B cell (primary cell): ENCODE measurements around the gene NTRK2. TPM values are rescaled to one million over a fixed set of nuclear protein-coding genes. Genes with fewer than 3 reads are reported as not detected.

ENCODE experiments used
- ATAC-seq: fragments of 200-7000 bp; cut with Tn5 transposase; one replicate; pipeline ENCODE4 v1.10.0; 2021; ENCODE audit warnings: low read depth, mild to moderate bottlenecking, moderate number of reproducible peaks, moderate library complexity
- CTCF ChIA-PET: fragments of 350-600 bp; sonication (Branson Sonifier 250); formaldehyde crosslinking; loops from one replicate; lab custom pipeline; 2021; ENCODE audit warnings: antibody characterized with exemption, inconsistent platforms; lab: Charles Lee
- POLR2A ChIA-PET: fragments of 350-600 bp; sonication (Branson Sonifier 250); formaldehyde crosslinking; loops from one replicate; lab custom pipeline; 2021; ENCODE audit warnings: antibody characterized with exemption; lab: Charles Lee
- DNase-seq: peaks from one replicate; pipeline ENCODE4 v3.0.0; 2013
- H2AFZ ChIP-seq: 2 replicates; pipeline ENCODE4 v1.6.1; 2012; ENCODE audit warnings: mild to moderate bottlenecking, low read depth, low read length; ENCODE audit not compliant: insufficient read depth, poor library complexity, severe bottlenecking
- H3K27ac ChIP-seq, 2 donors: 1 replicate in 1 of 2; 2 replicates in 1 of 2; pipeline ENCODE4 v1.5.1; 2012 to 2013; ENCODE audit warnings: low read length in 2 of 2, mild to moderate bottlenecking in 2 of 2, moderate library complexity in 1 of 2
- H3K27me3 ChIP-seq, 4 experiments: fragments of 200-600 bp in 1 of 4; sonication (generic) in 1 of 4; replicated peaks in 1 of 4; 1 replicate in 2 of 4; 2 replicates in 2 of 4; pipeline versions ENCODE4 v1.6.1 to v1.7.0; 2013 to 2016; ENCODE audit warnings: low read length in 3 of 4, mild to moderate bottlenecking in 2 of 4, mixed read lengths in 1 of 4, moderate library complexity in 1 of 4; ENCODE audit not compliant: insufficient read depth in 4 of 4, control insufficient read depth in 3 of 4; ENCODE audit errors: control extremely low read depth in 1 of 4
- H3K36me3 ChIP-seq, 2 experiments: replicated peaks in 1 of 2; 1 replicate in 1 of 2; 2 replicates in 1 of 2; pipeline versions ENCODE4 v1.6.1 to v1.7.1; 2013; ENCODE audit warnings: low read length in 1 of 2; ENCODE audit not compliant: insufficient read depth in 2 of 2, control insufficient read depth in 1 of 2; ENCODE audit errors: control extremely low read depth in 1 of 2, extremely low read depth in 1 of 2
- H3K4me1 ChIP-seq, 2 donors: fragments of 200-600 bp in 1 of 2; sonication (generic) in 1 of 2; 1 replicate in 1 of 2; 2 replicates in 1 of 2; pipeline versions ENCODE4 v1.5.1 to v1.6.1; 2013 to 2017; ENCODE audit warnings: low read length in 2 of 2; ENCODE audit not compliant: control insufficient read depth in 2 of 2, insufficient read depth in 2 of 2
- H3K4me2 ChIP-seq: replicated peaks from 2 replicates; pipeline ENCODE3; 2012; ENCODE audit warnings: mild to moderate bottlenecking, low read depth, low read length; ENCODE audit not compliant: poor library complexity, severe bottlenecking
- H3K4me3 ChIP-seq, 5 experiments: fragments of 200-600 bp in 1 of 5; sonication (generic) in 1 of 5; 1 replicate in 3 of 5; 2 replicates in 2 of 5; pipeline versions ENCODE4 v1.5.1 to v1.7.0; 2011 to 2016; ENCODE audit warnings: low read length in 4 of 5, mild to moderate bottlenecking in 4 of 5, low read depth in 2 of 5, control low read depth in 1 of 5, moderate library complexity in 1 of 5; ENCODE audit not compliant: insufficient read depth in 1 of 5; ENCODE audit errors: control extremely low read depth in 1 of 5, extremely low read depth in 1 of 5
- H3K79me2 ChIP-seq: fragments of 200-600 bp; sonication (generic); one replicate; pipeline ENCODE4 v1.6.0; 2016; ENCODE audit warnings: low read length; ENCODE audit not compliant: control insufficient read depth, insufficient read depth
- H3K9ac ChIP-seq: fragments of 200-600 bp; sonication (generic); 2 replicates; pipeline ENCODE4 v1.6.1; 2017; ENCODE audit warnings: mild to moderate bottlenecking, low read length, moderate library complexity
- H3K9me3 ChIP-seq, 3 donors: one replicate each; pipeline versions ENCODE4 v1.6.1 to v1.7.1; 2013; ENCODE audit warnings: low read length in 2 of 3; ENCODE audit not compliant: control insufficient read depth in 2 of 3, insufficient read depth in 1 of 3; ENCODE audit errors: control extremely low read depth in 1 of 3
- H4K20me1 ChIP-seq: 2 replicates; pipeline ENCODE4 v1.6.0; 2012; ENCODE audit warnings: mild to moderate bottlenecking, low read length; ENCODE audit not compliant: insufficient read depth, control insufficient read depth, poor library complexity, severe bottlenecking
- H3K27ac Mint-ChIP-seq: one replicate; pipeline ENCODE4 v1.8.0; 2021; ENCODE audit warnings: mixed read lengths
- H3K27me3 Mint-ChIP-seq: one replicate; pipeline ENCODE4 v1.8.0; 2021; ENCODE audit warnings: mixed read lengths
- H3K4me1 Mint-ChIP-seq: one replicate; pipeline ENCODE4 v1.8.0; 2021; ENCODE audit warnings: mixed read lengths
- H3K4me3 Mint-ChIP-seq: one replicate; pipeline ENCODE4 v1.8.0; 2021; ENCODE audit warnings: mixed read lengths
- H3K9me3 Mint-ChIP-seq: one replicate; pipeline ENCODE4 v1.8.0; 2022; ENCODE audit warnings: mixed read lengths; ENCODE audit not compliant: insufficient read depth
- EZH2 ChIP-seq: IDR thresholded peaks from 2 replicates; pipeline ENCODE4 v1.6.1; 2012; ENCODE audit warnings: borderline replicate concordance, low read depth, mild to moderate bottlenecking, moderate library complexity, low read length; ENCODE audit not compliant: insufficient read depth, poor library complexity, severe bottlenecking
- WGBS: methylation state at CpG from one replicate; pipeline ENCODE4 v1.1.5; 2013; ENCODE audit warnings: missing lambda C conversion rate; ENCODE audit not compliant: insufficient coverage; 5-methylcytosine and 5-hydroxymethylcytosine counted together
- intact Hi-C: fragments of 100-400 bp; cut with micrococcal nuclease; formaldehyde crosslinking; loops from one replicate; pipeline ENCODE4 v1.10.0; 2022
- polyA plus RNA-seq: library from polyadenylated mRNA; depleted of rRNA; stranded (reverse); fragments of >200 nt; gene quantifications from 2 replicates; pipeline ENCODE4 v1.2.3, GENCODE V29; 2012
- total RNA-seq, 2 donors: library from RNA; stranded (reverse); fragments of 120-200 nt in 1 of 2; gene quantifications; 1 replicate in 1 of 2; 2 replicates in 1 of 2; pipeline versions ENCODE4 v1.2.3 to v1.2.4, GENCODE V29; 2013 to 2022
- TF ChIP-seq, protein P1 (sequence below): fragments of 200-600 bp; IDR thresholded peaks from one replicate; pipeline ENCODE4 v1.8.0; 2022; ENCODE audit warnings: antibody characterized with exemption, mild to moderate bottlenecking

The NTRK2 gene
- total and polyA plus RNA-seq, 2 donors (not counting 1 experiment from before 2014, with no cell fraction given) = 0.03 to 0.10 TPM

DNA sequence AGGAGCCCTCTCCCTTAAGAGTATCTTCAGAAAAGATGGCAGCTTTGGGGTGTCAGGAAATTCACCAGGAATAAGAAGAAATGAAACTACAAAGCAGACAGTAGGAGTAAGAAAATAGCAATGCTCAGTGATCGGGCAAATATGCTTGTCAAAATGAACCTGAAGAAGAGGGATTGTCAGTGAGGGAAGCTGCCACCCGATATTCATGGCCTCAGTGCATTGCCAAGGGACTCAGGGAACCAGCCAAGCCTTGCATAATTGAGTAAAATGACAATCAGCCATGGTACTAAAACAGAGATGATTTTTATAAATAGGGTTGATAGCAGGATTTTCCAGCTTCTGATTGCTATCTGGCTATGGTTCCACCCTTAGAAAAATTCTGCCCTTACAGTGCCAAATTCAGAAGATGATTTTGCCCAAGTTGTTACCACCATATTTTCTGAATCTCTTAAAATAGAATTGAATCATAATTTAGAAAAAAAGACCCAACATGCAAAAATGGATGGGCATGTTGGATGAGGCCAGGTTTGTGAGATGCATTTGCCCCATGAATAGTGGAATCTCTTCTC lies 274.0 kb downstream of the NTRK2 start:
- no peak overlapping the region for H3K9ac ChIP-seq
- H3K4me2 ChIP-seq = no peak overlapping the region
- POLR2A ChIA-PET = no interaction called here
- Mint-ChIP-seq H3K4me1 (no peaks in the 10 kb centered on the region), H3K27ac (no peak overlapping the region), H3K9me3 (no peaks in the 10 kb centered on the region), H3K27me3 (no peaks in the 10 kb centered on the region), H3K4me3 (no peak overlapping the region)
- no peaks in the 10 kb centered on the region for H3K9me3 ChIP-seq
- no peaks in the 10 kb centered on the region for H3K4me1 ChIP-seq
- DNase-seq (no peak), ATAC-seq (no peak)
- intact Hi-C loops = no loop called here
- H4K20me1 ChIP-seq = no peaks in the 10 kb centered on the region
- CTCF ChIA-PET = no interaction called here
- H3K27me3 ChIP-seq = no peaks in the 10 kb centered on the region
- 91% methylated on average over 1 of the region's 2 CpGs for WGBS
- H3K36me3 ChIP-seq = no peaks in the 10 kb centered on the region
- H3K27ac ChIP-seq = no peak overlapping the region
- no peak overlapping the region for H2AFZ ChIP-seq
- TF ChIP-seq, protein P1, sequence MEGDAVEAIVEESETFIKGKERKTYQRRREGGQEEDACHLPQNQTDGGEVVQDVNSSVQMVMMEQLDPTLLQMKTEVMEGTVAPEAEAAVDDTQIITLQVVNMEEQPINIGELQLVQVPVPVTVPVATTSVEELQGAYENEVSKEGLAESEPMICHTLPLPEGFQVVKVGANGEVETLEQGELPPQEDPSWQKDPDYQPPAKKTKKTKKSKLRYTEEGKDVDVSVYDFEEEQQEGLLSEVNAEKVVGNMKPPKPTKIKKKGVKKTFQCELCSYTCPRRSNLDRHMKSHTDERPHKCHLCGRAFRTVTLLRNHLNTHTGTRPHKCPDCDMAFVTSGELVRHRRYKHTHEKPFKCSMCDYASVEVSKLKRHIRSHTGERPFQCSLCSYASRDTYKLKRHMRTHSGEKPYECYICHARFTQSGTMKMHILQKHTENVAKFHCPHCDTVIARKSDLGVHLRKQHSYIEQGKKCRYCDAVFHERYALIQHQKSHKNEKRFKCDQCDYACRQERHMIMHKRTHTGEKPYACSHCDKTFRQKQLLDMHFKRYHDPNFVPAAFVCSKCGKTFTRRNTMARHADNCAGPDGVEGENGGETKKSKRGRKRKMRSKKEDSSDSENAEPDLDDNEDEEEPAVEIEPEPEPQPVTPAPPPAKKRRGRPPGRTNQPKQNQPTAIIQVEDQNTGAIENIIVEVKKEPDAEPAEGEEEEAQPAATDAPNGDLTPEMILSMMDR = no peak
- no peak for TF ChIP-seq EZH2
- no peaks in the 10 kb centered on the region for H3K79me2 ChIP-seq
- H3K4me3 ChIP-seq = no peak overlapping the region

DNA sequence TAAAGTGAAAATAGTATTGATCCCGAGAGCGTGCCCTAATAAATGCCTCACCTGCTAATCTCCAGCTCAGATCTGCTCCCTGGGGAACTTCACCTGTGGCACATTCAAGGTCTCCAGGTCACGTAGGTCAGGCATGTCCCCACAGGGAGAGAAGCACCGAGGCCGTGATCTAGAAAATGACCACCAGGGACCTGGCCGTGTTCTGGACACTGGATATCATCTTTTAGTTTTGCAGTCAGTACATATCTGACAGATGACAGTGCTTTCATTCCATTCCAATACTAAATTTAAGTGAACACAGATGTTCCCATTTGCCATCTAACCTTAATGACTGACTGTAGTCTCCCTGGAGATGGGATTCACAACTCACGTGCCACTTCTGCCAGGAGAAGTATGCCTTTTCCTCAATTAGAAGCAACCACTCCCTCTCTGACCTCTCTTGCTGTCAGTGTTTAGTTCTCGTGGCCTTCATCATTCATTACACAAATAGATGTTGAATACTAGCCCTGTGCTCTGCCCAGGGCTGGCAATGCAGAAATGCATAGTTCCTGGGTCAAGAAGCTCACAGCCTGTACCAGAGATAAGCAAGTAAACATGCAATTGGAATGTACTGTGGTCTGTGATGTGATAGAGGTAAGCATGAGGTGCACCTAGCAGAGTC lies 276.5 kb downstream of the NTRK2 start:
- no peaks in the 10 kb centered on the region for H4K20me1 ChIP-seq
- ChIA-PET CTCF (interaction anchor here (1.4 kb wide), 1 partner anchor 9 kb away, joined by 3 read pairs; no protein-coding TSS in a partner anchor), POLR2A (no interaction called here)
- H2AFZ ChIP-seq = no peak overlapping the region
- no peak overlapping the region for H3K4me2 ChIP-seq
- no peak overlapping the region for H3K4me3 Mint-ChIP-seq
- H3K27ac Mint-ChIP-seq = no peak overlapping the region
- no peak for ATAC-seq
- no peaks in the 10 kb centered on the region for H3K9me3 Mint-ChIP-seq
- intact Hi-C loops = no loop called here
- no peaks in the 10 kb centered on the region for H3K27me3 Mint-ChIP-seq
- DNase-seq = no peak
- H3K9me3 ChIP-seq = no peaks in the 10 kb centered on the region
- H3K4me1 Mint-ChIP-seq = no peaks in the 10 kb centered on the region
- H3K27ac ChIP-seq = no peak overlapping the region
- no peaks in the 10 kb centered on the region for H3K79me2 ChIP-seq
- no peak overlapping the region for H3K9ac ChIP-seq
- WGBS = 81% methylated on average over 8 of the region's 8 CpGs
- no peaks in the 10 kb centered on the region for H3K27me3 ChIP-seq
- no peaks in the 10 kb centered on the region for H3K36me3 ChIP-seq
- TF ChIP-seq, protein P1 = no peak
- no peak for TF ChIP-seq EZH2
- H3K4me3 ChIP-seq = no peak overlapping the region
- no peaks in the 10 kb centered on the region for H3K4me1 ChIP-seq
